Heart left ventricle (tissue), 16 donors: ENCODE measurements around the gene SPOPL. TPM values are rescaled to one million over a fixed set of nuclear protein-coding genes. Genes with fewer than 3 reads are reported as not detected.

Source experiments
- ATAC-seq, 4 donors: fragments of 200-7000 bp; cut with Tn5 transposase; one replicate each; pipeline ENCODE4 v1.9.1; 2020 to 2022; ENCODE audit warnings: moderate library complexity in 4 of 4, mild to moderate bottlenecking in 3 of 4, moderate number of reproducible peaks in 1 of 4
- DNase-seq, 5 donors: peaks; one replicate each; pipeline ENCODE4 v3.0.0-alpha.2; 2020
- H3K27ac ChIP-seq, 12 donors: fragments of 200-600 bp; sonication (generic) in 4 of 12; one replicate each; pipeline versions ENCODE4 v1.5.0 to v1.8.0; 2016 to 2022; ENCODE audit warnings: mild to moderate bottlenecking in 2 of 12
- H3K27me3 ChIP-seq, 9 donors: fragments of 200-600 bp; sonication (generic) in 2 of 9; one replicate each; pipeline versions ENCODE4 v1.5.1 to v1.8.0; 2016 to 2022; ENCODE audit warnings: mild to moderate bottlenecking in 3 of 9
- H3K36me3 ChIP-seq, 9 donors: fragments of 200-600 bp; sonication (generic) in 2 of 9; one replicate each; pipeline versions ENCODE4 v1.5.0 to v1.8.0; 2018 to 2022; ENCODE audit warnings: mild to moderate bottlenecking in 2 of 9
- H3K4me1 ChIP-seq, 12 donors: fragments of 200-600 bp; sonication (generic) in 4 of 12; one replicate each; pipeline versions ENCODE4 v1.5.0 to v1.8.0; 2016 to 2022; ENCODE audit warnings: mild to moderate bottlenecking in 3 of 12
- H3K4me3 ChIP-seq, 12 donors: fragments of 200-600 bp; sonication (generic) in 4 of 12; one replicate each; pipeline versions ENCODE4 v1.5.0 to v1.8.0; 2017 to 2022; ENCODE audit warnings: mild to moderate bottlenecking in 9 of 12, moderate library complexity in 4 of 12
- H3K9me3 ChIP-seq, 12 donors: fragments of 200-600 bp; sonication (generic) in 4 of 12; one replicate each; pipeline versions ENCODE4 v1.5.0 to v1.8.0; 2016 to 2022; ENCODE audit warnings: mild to moderate bottlenecking in 1 of 12
- POLR2A ChIP-seq, 2 donors: fragments of 450-650 bp; IDR thresholded peaks; one replicate each; pipeline ENCODE4 v1.6.1; 2017; ENCODE audit warnings: antibody characterized with exemption in 2 of 2, mild to moderate bottlenecking in 2 of 2, moderate library complexity in 2 of 2
- WGBS, 4 donors: extraction: QIAGEN DNeasy Blood & Tissue Kit in 2 of 4; methylation state at CpG; one replicate each; pipeline versions ENCODE4 v1.1.5 to v1.1.7; 2013 to 2018; 5-methylcytosine and 5-hydroxymethylcytosine counted together
- intact Hi-C, 10 donors: fragments of 100-400 bp; cut with DNase I; formaldehyde crosslinking; loops; one replicate each; pipeline versions ENCODE4 v1.11.1 to v1.14.2; 2022
- polyA plus RNA-seq, 2 donors: library from polyadenylated mRNA; stranded (reverse); fragments of 200-250 nt; gene quantifications; one replicate each; pipeline ENCODE4 v1.2.3, GENCODE V29; 2013
- total RNA-seq, 9 donors: library from RNA; depleted of rRNA in 2 of 9; stranded (reverse); fragments of >200 nt in 2 of 9; fragmentation: NEBNext Ultra II Directional in 3 of 9; extraction: Animal tissue kit (Norgen Biotek cat#: 25700) in 3 of 9; gene quantifications; one replicate each; pipeline versions ENCODE4 v1.1.0 to v1.2.4, GENCODE V29; 2016 to 2023
- TF ChIP-seq, protein P1 (sequence below), 12 donors: fragments of 200-600 bp; sonication (generic) in 4 of 12; IDR thresholded peaks; one replicate each; pipeline versions ENCODE4 v1.5.0 to v1.8.0; 2018 to 2022; ENCODE audit warnings: antibody characterized with exemption in 12 of 12, mild to moderate bottlenecking in 5 of 12
- donor health status: ischemic (EF 13 %, LVEDD 7.1; RV severe dilation, severe dysfunction).
- donor health status: healthy with polysubstance abuse.
- donor health status: DM: no; HTN: yes; CAD: no.
- donor health status: DM: no; HTN: no; CAD: no.
- donor health status: ischemic (EF 25% LVEDD 6.9; RV normal size, moderate dysfunction).
- donor health status: ischemic (EF 25% LVEDD 5.7; RV mildly dilated, moderate dysfunction).
- donor health status: healthy.
- donor health status: DM: yes; HTN: yes; CAD: no.
- donor health status: ischemic (EF 35%, LVEDD 5.7; RV mildly dilated, moderate dysfunction).
- donor health status: nonischemic (EF 11% LVEDD 7.7; RV severe dilation, severe dysfunction).
- donor health status: DM: yes; HTN: yes; CAD: no.
- donor health status: PGD.
- donor health status: ischemic (EF 29% LVEDD 5.4; RV normal size, mild dysfunction).
- donor health status: nonischemic (EF 23%, LVEDD 6.1; RV moderate dilation, normal function).

Gene SPOPL
- total and polyA plus RNA-seq, 11 donors, result 3.0 to 20.6 (median 14.9) TPM

DNA sequence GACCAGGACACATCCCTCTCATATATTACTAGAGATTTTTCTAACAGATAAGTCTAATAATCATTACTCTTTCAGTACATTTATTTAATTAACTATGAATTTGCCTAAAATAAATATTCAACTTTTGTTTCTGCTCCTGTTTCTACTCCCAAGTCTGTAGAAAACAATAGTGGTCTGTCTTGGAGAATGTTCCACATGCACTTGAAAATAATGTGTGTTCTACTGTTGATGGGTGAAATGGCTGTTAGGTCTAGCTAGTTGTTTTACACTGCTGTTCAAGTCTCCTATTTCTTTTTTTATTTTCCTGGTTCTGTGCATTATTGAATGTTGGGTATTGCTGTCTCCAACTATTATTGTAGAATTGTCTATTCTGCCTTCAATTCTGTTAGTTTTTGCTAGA, 47.2 kb downstream of the SPOPL start:
- Histone ChIP-seq H3K4me3 (no peak overlapping the region), H3K4me1 (peaks cover 0 to 11% (median 0%) of the 10 kb centered on the region in 12 donors), H3K27ac (no peak overlapping the region), H3K36me3 (peaks cover 0 to 35% (median 26%) of the 10 kb centered on the region in 9 donors), H3K9me3 (no peaks in the 10 kb centered on the region), H3K27me3 (no peaks in the 10 kb centered on the region)
- DNase-seq, result no peak
- TF ChIP-seq, protein P1, sequence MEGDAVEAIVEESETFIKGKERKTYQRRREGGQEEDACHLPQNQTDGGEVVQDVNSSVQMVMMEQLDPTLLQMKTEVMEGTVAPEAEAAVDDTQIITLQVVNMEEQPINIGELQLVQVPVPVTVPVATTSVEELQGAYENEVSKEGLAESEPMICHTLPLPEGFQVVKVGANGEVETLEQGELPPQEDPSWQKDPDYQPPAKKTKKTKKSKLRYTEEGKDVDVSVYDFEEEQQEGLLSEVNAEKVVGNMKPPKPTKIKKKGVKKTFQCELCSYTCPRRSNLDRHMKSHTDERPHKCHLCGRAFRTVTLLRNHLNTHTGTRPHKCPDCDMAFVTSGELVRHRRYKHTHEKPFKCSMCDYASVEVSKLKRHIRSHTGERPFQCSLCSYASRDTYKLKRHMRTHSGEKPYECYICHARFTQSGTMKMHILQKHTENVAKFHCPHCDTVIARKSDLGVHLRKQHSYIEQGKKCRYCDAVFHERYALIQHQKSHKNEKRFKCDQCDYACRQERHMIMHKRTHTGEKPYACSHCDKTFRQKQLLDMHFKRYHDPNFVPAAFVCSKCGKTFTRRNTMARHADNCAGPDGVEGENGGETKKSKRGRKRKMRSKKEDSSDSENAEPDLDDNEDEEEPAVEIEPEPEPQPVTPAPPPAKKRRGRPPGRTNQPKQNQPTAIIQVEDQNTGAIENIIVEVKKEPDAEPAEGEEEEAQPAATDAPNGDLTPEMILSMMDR (IDR thresholded peaks at IDR 0.05), result no peak
- TF ChIP-seq POLR2A (IDR thresholded peaks at IDR 0.05), result no peak
- intact Hi-C loops, result no loop called here
- no peak for ATAC-seq

DNA sequence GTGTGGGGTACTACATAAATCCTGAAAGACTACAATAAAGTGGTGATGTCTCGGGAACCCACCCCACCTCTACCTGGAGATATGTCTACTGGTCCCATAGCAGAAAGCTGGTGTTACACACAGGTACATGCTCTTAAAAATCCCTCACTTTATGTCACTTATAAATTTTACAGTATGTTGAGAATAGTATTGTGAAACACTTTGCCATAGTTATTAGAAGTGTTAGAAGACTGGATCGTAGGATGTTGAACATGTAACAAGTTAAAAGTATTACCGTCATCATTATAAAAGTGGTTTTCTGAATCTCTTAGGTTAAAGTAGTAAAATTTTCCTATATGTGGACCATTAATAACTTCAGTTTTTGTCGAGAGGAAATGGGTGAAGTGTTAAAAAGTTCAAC, 48.6 kb downstream of the SPOPL start:
- TF ChIP-seq POLR2A (IDR thresholded peaks at IDR 0.05), result no peak
- TF ChIP-seq, protein P1 (IDR thresholded peaks at IDR 0.05), result no peak
- no peak overlapping the region for H3K27ac ChIP-seq
- H3K27me3 ChIP-seq, result no peaks in the 10 kb centered on the region
- no peaks in the 10 kb centered on the region for H3K9me3 ChIP-seq
- peaks cover 0 to 44% (median 31%) of the 10 kb centered on the region in 9 donors for H3K36me3 ChIP-seq
- intact Hi-C loops, result loop anchor here in 1 of 10 donors (10.0 kb wide), 1 partner anchor 45 kb away; the partner anchor contains the start of gene SPOPL
- no peak overlapping the region for H3K4me3 ChIP-seq
- peaks cover 0 to 11% (median 0%) of the 10 kb centered on the region in 12 donors for H3K4me1 ChIP-seq
- WGBS, 4 donors, result 91 to 95% (median 93%) methylated on average over 4 of the region's 4 CpGs
- ATAC-seq (no peak), DNase-seq (no peak)

DNA sequence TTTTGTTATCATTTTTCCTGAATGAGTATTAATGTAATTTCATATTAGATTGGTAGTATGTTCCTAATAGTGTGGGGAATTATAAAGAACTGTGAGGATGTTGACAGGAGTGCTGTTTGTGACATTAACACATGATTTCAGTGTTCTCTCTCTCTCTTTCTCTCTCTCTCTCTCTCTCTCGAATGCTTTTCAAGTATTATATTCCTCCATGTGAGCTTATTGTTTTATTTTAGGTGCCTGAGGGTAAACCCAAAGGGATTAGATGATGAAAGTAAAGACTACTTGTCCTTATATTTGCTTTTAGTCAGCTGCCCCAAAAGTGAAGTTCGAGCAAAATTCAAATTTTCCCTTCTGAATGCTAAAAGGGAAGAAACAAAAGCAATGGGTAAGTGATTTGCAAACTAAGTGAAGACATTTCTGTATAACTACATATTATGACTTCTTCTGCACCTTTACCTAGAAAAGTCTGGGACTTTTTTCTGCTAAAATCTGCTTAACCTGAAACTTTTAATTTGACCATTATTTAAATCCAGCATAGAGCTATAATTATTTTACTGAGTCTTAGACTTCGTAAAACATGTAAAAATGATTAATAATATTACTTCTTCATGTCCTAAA, 49.2 kb downstream of the SPOPL start:
- ATAC-seq (no peak), DNase-seq (no peak)
- peaks cover 0 to 47% (median 31%) of the 10 kb centered on the region in 9 donors for H3K36me3 ChIP-seq
- no peaks in the 10 kb centered on the region for H3K9me3 ChIP-seq
- no peaks in the 10 kb centered on the region for H3K27me3 ChIP-seq
- intact Hi-C loops, result loop anchor here in 1 of 10 donors (10.0 kb wide), 1 partner anchor 46 kb away; the partner anchor contains the start of gene SPOPL
- 74 to 82% (median 80%) methylated on average over 3 of the region's 3 CpGs for WGBS, 4 donors
- peaks cover 0 to 11% (median 0%) of the 10 kb centered on the region in 12 donors for H3K4me1 ChIP-seq
- TF ChIP-seq, protein P1 (IDR thresholded peaks at IDR 0.05), result no peak
- no peak overlapping the region for H3K4me3 ChIP-seq
- H3K27ac ChIP-seq, result no peak overlapping the region

DNA sequence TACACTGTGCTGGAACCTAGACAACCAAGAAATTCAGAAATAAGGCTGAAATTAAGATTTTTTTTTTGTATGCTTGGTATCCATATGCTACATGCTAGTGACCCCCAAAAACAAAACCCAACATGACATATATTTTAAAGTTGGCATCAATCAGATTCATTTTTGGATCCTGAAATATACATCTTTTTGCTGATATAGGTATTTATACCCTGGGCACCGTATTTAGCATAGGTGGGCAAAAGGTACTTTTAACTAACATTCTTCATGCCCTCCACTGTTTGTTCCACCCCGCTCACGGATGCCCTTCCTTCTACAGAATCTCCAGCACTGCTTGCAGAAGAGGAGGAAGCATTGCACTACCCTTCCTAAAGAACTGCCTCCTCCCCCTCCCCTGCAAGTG, 52.6 kb downstream of the SPOPL start:
- no peak overlapping the region for H3K4me3 ChIP-seq
- intact Hi-C loops, result loop anchor here in 1 of 10 donors (10.0 kb wide), 1 partner anchor 49 kb away; the partner anchor contains the start of gene SPOPL
- H3K27ac ChIP-seq, result no peak overlapping the region
- H3K36me3 ChIP-seq, result peaks cover 0 to 57% (median 46%) of the 10 kb centered on the region in 9 donors
- TF ChIP-seq, protein P1 (IDR thresholded peaks at IDR 0.05), result no peak
- TF ChIP-seq POLR2A (IDR thresholded peaks at IDR 0.05), result no peak
- peaks cover 0 to 5% (median 0%) of the 10 kb centered on the region in 12 donors for H3K4me1 ChIP-seq
- WGBS, 4 donors, result 93 to 99% (median 99%) methylated on average over 3 of the region's 3 CpGs
- no peaks in the 10 kb centered on the region for H3K27me3 ChIP-seq
- no peak for ATAC-seq
- no peak for DNase-seq
- H3K9me3 ChIP-seq, result no peaks in the 10 kb centered on the region
